Neural progenitor cell (in vitro differentiated cells): Measurements from ENCODE around the gene LMX1B. TPM values are rescaled to one million over a fixed set of nuclear protein-coding genes. Genes with fewer than 3 reads are reported as not detected.

Experiments used
- DNase-seq: peaks from one replicate; pipeline ENCODE4 v3.0.0-alpha.2; 2016; ENCODE audit warnings: low spot score
- H2AFZ ChIP-seq: fragments of 200-600 bp; sonication (generic); replicated peaks from 2 replicates; pipeline ENCODE4 v1.6.1; 2016; ENCODE audit warnings: antibody characterized with exemption
- H3F3A ChIP-seq: fragments of 200-600 bp; sonication (generic); 2 replicates; pipeline ENCODE4 v1.6.1; 2016; ENCODE audit warnings: antibody characterized with exemption, low read depth
- H3K27ac ChIP-seq: fragments of 200-600 bp; sonication (generic); 2 replicates; pipeline ENCODE4 v1.5.1; 2016; ENCODE audit warnings: mild to moderate bottlenecking
- H3K27me3 ChIP-seq: fragments of 200-600 bp; sonication (generic); 2 replicates; pipeline ENCODE4 v1.6.1; 2016; ENCODE audit warnings: mild to moderate bottlenecking, moderate library complexity
- H3K36me3 ChIP-seq: fragments of 200-600 bp; sonication (generic); 2 replicates; pipeline ENCODE4 v1.5.1; 2016
- H3K4me1 ChIP-seq: fragments of 200-600 bp; sonication (generic); 2 replicates; pipeline ENCODE4 v1.6.1; 2016; ENCODE audit warnings: mixed run types
- H3K4me2 ChIP-seq: fragments of 200-600 bp; sonication (generic); 2 replicates; pipeline ENCODE4 v1.6.1; 2016
- H3K4me3 ChIP-seq: fragments of 200-600 bp; sonication (generic); 2 replicates; pipeline ENCODE4 v1.5.1; 2016
- H3K79me2 ChIP-seq: fragments of 200-600 bp; sonication (generic); 2 replicates; pipeline ENCODE4 v1.6.1; 2016; ENCODE audit warnings: low read depth
- H3K9ac ChIP-seq: fragments of 200-600 bp; sonication (generic); 2 replicates; pipeline ENCODE4 v1.6.1; 2016
- H3K9me3 ChIP-seq: fragments of 200-600 bp; sonication (generic); 2 replicates; pipeline ENCODE4 v1.5.1; 2016; ENCODE audit warnings: low read depth
- H4K20me1 ChIP-seq: fragments of 200-600 bp; sonication (generic); 2 replicates; pipeline ENCODE4 v1.6.1; 2016; ENCODE audit warnings: low read depth
- H3K27ac Mint-ChIP-seq: 3 replicates; pipeline ENCODE4 v1.8.0; 2021; ENCODE audit warnings: mixed read lengths
- H3K27me3 Mint-ChIP-seq: 2 replicates; pipeline ENCODE4 v1.8.0; 2022; ENCODE audit warnings: low read depth, mild to moderate bottlenecking, inconsistent platforms, moderate library complexity, mixed read lengths; ENCODE audit not compliant: insufficient read depth
- H3K36me3 Mint-ChIP-seq: 3 replicates; pipeline ENCODE4 v1.8.0; 2021; ENCODE audit warnings: mixed read lengths
- H3K4me1 Mint-ChIP-seq: 3 replicates; pipeline ENCODE4 v1.8.0; 2021; ENCODE audit warnings: mixed read lengths
- H3K4me3 Mint-ChIP-seq: 3 replicates; pipeline ENCODE4 v1.8.0; 2021; ENCODE audit warnings: mild to moderate bottlenecking, moderate library complexity, mixed read lengths
- H3K9me3 Mint-ChIP-seq: 3 replicates; pipeline ENCODE4 v1.8.0; 2020; ENCODE audit warnings: mixed read lengths
- EZH2 ChIP-seq: fragments of 200-600 bp; sonication (generic); IDR thresholded peaks from 2 replicates; pipeline ENCODE4 v1.6.1; 2017; ENCODE audit warnings: antibody characterized with exemption, mild to moderate bottlenecking, moderate library complexity
- EZH2phosphoT487 ChIP-seq: fragments of 200-600 bp; sonication (generic); IDR thresholded peaks from 2 replicates; pipeline ENCODE4 v1.6.1; 2017; ENCODE audit warnings: antibody characterized with exemption
- total RNA-seq: library from RNA; depleted of rRNA; stranded (reverse); fragments of >200 nt; gene quantifications from 2 replicates; pipeline ENCODE4 v1.2.3, GENCODE V29; 2015; ENCODE audit warnings: low replicate concordance
- TF ChIP-seq, protein P1 (sequence below): fragments of 200-600 bp; sonication (generic); IDR thresholded peaks from 2 replicates; pipeline ENCODE4 v1.5.1; 2017; ENCODE audit warnings: antibody characterized with exemption, mild to moderate bottlenecking

LMX1B gene
- total RNA-seq, 1 donor from 2014 or later, result 0.19 TPM

DNA sequence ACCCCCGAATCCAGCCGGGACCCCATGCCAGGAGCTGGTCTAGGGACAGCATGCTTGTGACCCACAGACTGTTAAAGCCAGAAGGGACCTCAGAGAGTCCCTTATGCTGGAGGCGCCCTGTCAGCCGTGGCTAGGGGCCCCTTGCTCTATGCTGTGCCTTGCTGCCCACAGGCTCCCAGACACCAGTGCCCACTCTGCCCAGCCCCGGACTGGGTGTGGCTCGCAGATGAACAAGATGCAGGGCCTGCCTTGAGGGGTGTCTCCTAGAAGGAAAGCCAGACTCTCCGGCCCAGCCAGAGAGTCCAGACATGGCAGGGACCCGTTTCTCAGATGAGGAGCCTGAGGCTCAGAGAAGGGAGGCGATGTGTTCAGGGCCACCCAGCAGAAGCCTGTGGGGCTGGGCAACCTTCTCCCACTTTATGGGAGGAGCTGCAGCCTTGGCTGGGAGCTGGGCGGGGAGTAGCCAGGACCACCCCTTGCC, 85.7 kb downstream of the LMX1B start:
- no peaks in the 10 kb centered on the region for H3K36me3 ChIP-seq
- peaks cover 26% of the 10 kb centered on the region for H3K27me3 Mint-ChIP-seq
- H4K20me1 ChIP-seq, result no peaks in the 10 kb centered on the region
- H3K36me3 Mint-ChIP-seq, result no peaks in the 10 kb centered on the region
- H3K4me3 ChIP-seq, result no peak overlapping the region
- DNase-seq, result peak; percentile 1
- H3K4me1 ChIP-seq, result peaks cover 10% of the 10 kb centered on the region
- no peak overlapping the region for H3K4me3 Mint-ChIP-seq
- no peak overlapping the region for H3K27ac Mint-ChIP-seq
- H3K4me2 ChIP-seq, result no peak overlapping the region
- no peaks in the 10 kb centered on the region for H3K9me3 Mint-ChIP-seq
- H3K79me2 ChIP-seq, result no peaks in the 10 kb centered on the region
- H3K9me3 ChIP-seq, result no peaks in the 10 kb centered on the region
- H2AFZ ChIP-seq, result no peak overlapping the region
- no peak overlapping the region for H3K27ac ChIP-seq
- peaks cover 52% of the 10 kb centered on the region for H3K27me3 ChIP-seq
- no peaks in the 10 kb centered on the region for H3F3A ChIP-seq
- peaks cover 37% of the 10 kb centered on the region for H3K4me1 Mint-ChIP-seq
- TF ChIP-seq EZH2 (no peak), EZH2phosphoT487 (no peak)
- TF ChIP-seq, protein P1, sequence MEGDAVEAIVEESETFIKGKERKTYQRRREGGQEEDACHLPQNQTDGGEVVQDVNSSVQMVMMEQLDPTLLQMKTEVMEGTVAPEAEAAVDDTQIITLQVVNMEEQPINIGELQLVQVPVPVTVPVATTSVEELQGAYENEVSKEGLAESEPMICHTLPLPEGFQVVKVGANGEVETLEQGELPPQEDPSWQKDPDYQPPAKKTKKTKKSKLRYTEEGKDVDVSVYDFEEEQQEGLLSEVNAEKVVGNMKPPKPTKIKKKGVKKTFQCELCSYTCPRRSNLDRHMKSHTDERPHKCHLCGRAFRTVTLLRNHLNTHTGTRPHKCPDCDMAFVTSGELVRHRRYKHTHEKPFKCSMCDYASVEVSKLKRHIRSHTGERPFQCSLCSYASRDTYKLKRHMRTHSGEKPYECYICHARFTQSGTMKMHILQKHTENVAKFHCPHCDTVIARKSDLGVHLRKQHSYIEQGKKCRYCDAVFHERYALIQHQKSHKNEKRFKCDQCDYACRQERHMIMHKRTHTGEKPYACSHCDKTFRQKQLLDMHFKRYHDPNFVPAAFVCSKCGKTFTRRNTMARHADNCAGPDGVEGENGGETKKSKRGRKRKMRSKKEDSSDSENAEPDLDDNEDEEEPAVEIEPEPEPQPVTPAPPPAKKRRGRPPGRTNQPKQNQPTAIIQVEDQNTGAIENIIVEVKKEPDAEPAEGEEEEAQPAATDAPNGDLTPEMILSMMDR, result no peak
- no peak overlapping the region for H3K9ac ChIP-seq

DNA sequence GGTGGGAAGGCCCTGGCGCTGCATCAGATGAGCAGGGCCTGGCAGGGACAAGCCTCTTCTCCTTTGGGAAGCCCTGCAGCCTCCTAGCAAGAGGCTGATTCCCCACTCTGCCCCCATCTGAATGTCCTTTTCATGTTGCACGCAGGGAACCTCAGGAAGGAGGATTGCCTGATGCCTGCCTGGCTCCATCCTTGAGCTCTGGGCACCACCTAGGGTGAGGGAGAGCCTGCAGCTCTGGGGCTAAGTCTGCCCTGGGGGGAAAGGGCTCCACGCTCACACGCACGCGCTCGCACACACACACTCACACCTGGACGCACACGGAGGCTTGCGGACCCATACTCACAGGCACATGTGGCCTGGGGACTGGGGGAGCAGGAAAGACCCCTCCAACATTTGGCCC, 86.6 kb downstream of the LMX1B start:
- H3K27ac Mint-ChIP-seq, result no peak overlapping the region

DNA sequence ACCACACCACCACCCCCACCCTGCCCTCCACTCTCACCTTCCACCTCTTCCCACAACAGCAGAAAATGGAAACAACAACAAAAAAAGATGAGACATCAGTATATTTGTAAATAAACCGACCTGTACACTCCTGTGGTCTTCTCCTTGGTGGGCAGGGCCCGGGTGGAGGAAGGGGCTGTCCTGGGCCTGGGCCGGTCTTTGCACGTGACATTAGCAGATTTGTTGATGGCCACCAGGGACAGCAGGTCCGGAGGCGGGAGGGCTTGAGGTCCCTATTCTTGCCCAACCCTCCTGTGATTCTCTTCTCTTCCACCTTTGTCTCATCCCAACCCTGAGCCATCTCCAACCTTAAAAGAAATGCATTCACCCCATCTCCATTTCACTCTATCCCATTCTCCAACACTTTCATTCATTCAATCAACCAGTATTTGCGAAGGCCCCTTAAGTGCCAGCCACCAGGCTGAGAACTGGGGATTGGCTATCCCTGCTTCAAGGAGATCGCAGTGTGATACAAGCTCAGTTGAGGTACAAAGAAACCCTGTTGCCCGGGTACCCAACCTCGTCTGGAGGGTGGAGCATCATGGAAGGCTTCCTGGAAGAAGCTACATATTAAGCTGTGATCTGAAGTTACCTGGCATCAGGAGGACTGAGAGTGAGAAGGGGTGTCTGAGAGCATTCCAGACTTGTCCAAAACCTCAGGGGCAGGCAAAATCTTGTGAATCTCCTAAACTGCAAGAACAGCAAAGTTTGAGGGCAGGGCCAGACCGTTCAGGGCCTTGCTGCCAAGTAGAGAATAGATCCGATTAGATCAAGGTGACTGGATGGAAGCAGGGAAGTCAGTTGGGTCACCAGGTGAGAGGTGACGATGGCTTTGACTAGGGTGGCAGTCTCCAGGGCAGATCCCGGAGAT, 87.4 kb downstream of the LMX1B start:
- H3K27me3 Mint-ChIP-seq, result peaks cover 29% of the 10 kb centered on the region
- H3K4me3 Mint-ChIP-seq, result peak overlapping the region; percentile 34
- H3K9me3 Mint-ChIP-seq, result no peaks in the 10 kb centered on the region

More for the DNA sequence above, 86.6 kb downstream of the LMX1B start:
- peak; percentile 1 for DNase-seq
- Histone ChIP-seq H3F3A (no peaks in the 10 kb centered on the region), H3K36me3 (no peaks in the 10 kb centered on the region), H3K27ac (no peak overlapping the region), H3K4me2 (no peak overlapping the region), H3K9me3 (no peaks in the 10 kb centered on the region), H3K9ac (no peak overlapping the region), H3K4me1 (peaks cover 10% of the 10 kb centered on the region), H3K79me2 (no peaks in the 10 kb centered on the region), H2AFZ (no peak overlapping the region), H4K20me1 (no peaks in the 10 kb centered on the region), H3K27me3 (peaks cover 56% of the 10 kb centered on the region), H3K4me3 (no peak overlapping the region)
- H3K27me3 Mint-ChIP-seq, result peaks cover 28% of the 10 kb centered on the region
- H3K4me1 Mint-ChIP-seq, result peaks cover 42% of the 10 kb centered on the region
- no peak for TF ChIP-seq EZH2
- no peak for TF ChIP-seq EZH2phosphoT487
- TF ChIP-seq, protein P1, result no peak
- no peaks in the 10 kb centered on the region for H3K9me3 Mint-ChIP-seq
- no peaks in the 10 kb centered on the region for H3K36me3 Mint-ChIP-seq
- no peak overlapping the region for H3K4me3 Mint-ChIP-seq

More for the DNA sequence above, 87.4 kb downstream of the LMX1B start:
- DNase-seq, result peak; percentile 9
- H3K4me1 ChIP-seq, result peaks cover 10% of the 10 kb centered on the region
- H3K4me2 ChIP-seq, result no peak overlapping the region
- H3K4me3 ChIP-seq, result no peak overlapping the region
- Mint-ChIP-seq H3K4me1 (peaks cover 45% of the 10 kb centered on the region), H3K36me3 (no peaks in the 10 kb centered on the region), H3K27ac (peak overlapping the region; percentile 44)
- H3K9me3 ChIP-seq, result no peaks in the 10 kb centered on the region
- no peaks in the 10 kb centered on the region for H3K36me3 ChIP-seq
- H3K27ac ChIP-seq, result no peak overlapping the region
- no peak overlapping the region for H2AFZ ChIP-seq
- no peaks in the 10 kb centered on the region for H3K79me2 ChIP-seq
- H3F3A ChIP-seq, result peaks cover 1% of the 10 kb centered on the region
- H4K20me1 ChIP-seq, result no peaks in the 10 kb centered on the region
- TF ChIP-seq, protein P1, result no peak
- TF ChIP-seq EZH2phosphoT487 (no peak), EZH2 (no peak)
- H3K27me3 ChIP-seq, result peaks cover 65% of the 10 kb centered on the region
- no peak overlapping the region for H3K9ac ChIP-seq
